Renal cortical epithelial cell (primary cell): Measurements from ENCODE around the gene NOP14. TPM values are rescaled to one million over a fixed set of nuclear protein-coding genes. Genes with fewer than 3 reads are reported as not detected.
"Not testable (repeated sequence)": the region's sequence is repeated elsewhere in the genome, so short reads cannot be mapped to it uniquely, and the experiment has no call there.

ENCODE experiments used
- DNase-seq: peaks from one replicate; pipeline ENCODE4 v3.0.0-alpha.2; 2011; ENCODE audit warnings: low read depth
- total RNA-seq: library from RNA; depleted of rRNA; stranded (reverse); fragments of >200 nt; gene quantifications from 2 replicates; pipeline ENCODE4 v1.2.3, GENCODE V29; 2014

NOP14 gene
- total RNA-seq, 1 donor from 2014 or later = 30.5 TPM

GRCh38 chr4:2961811-2962441 is 1.3 kb downstream of the NOP14 start:
- DNase-seq = no peak

GRCh38 chr4:2961421-2961810 is 1.8 kb downstream of the NOP14 start:
- no peak for DNase-seq

- not testable (repeated sequence) for DNase-seq
These were observed 2.8 kb downstream of the NOP14 start for GRCh38 chr4:2960450-2960849.

GRCh38 chr4:2958446-2958845 is 4.8 kb downstream of the NOP14 start:
- no peak for DNase-seq

- DNase-seq = not testable (repeated sequence)
These were observed 7.8 kb downstream of the NOP14 start for GRCh38 chr4:2955186-2956044.

- no peak for DNase-seq
These were observed 8.6 kb downstream of the NOP14 start for GRCh38 chr4:2954358-2955185.

GRCh38 chr4:2953496-2953895 is 9.7 kb downstream of the NOP14 start:
- DNase-seq = no peak

- no peak for DNase-seq
These were observed 12.8 kb downstream of the NOP14 start for GRCh38 chr4:2950221-2950989.

GRCh38 chr4:2949782-2950125 is 13.5 kb downstream of the NOP14 start:
- DNase-seq = no peak

GRCh38 chr4:2948895-2949781 is 14.1 kb downstream of the NOP14 start:
- DNase-seq = no peak

GRCh38 chr4:2947926-2948325 is 15.3 kb downstream of the NOP14 start:
- no peak for DNase-seq

- no peak for DNase-seq
These were observed 16.2 kb downstream of the NOP14 start for GRCh38 chr4:2946812-2947600.

GRCh38 chr4:2945619-2946604 is 17.3 kb downstream of the NOP14 start:
- not testable (repeated sequence) for DNase-seq

GRCh38 chr4:2944586-2945526 is 18.4 kb downstream of the NOP14 start:
- DNase-seq = no peak

GRCh38 chr4:2944091-2944482 is 19.1 kb downstream of the NOP14 start:
- DNase-seq = no peak

GRCh38 chr4:2943364-2944090 is 19.7 kb downstream of the NOP14 start:
- no peak for DNase-seq
